GM10248 (cell line): ENCODE results near the gene CCR3.
"Not testable (repeated sequence)": the region's sequence is repeated elsewhere in the genome, so short reads cannot be mapped to it uniquely, and the experiment has no call there.

Source experiments
- CTCF ChIA-PET: fragments of 300-600 bp; sonication (Branson Sonifier 250); formaldehyde crosslinking; extraction: SDS; loops from one replicate; lab custom pipeline; 2021; ENCODE audit warnings: antibody characterized with exemption; lab: Yijun Ruan, JAX
- POLR2A ChIA-PET: fragments of 350-650 bp; sonication (Branson Sonifier 250); formaldehyde crosslinking; extraction: SDS; loops from one replicate; lab custom pipeline; 2020; ENCODE audit warnings: antibody characterized with exemption; lab: Yijun Ruan, JAX
- DNase-seq: peaks from one replicate; pipeline ENCODE4 v3.0.0; 2012; ENCODE audit errors: extremely low spot score
- TF ChIP-seq, protein P1 (sequence below): IDR thresholded peaks from 2 replicates; pipeline ENCODE4 v1.5.1; 2012; ENCODE audit warnings: mild to moderate bottlenecking, low read depth; ENCODE audit errors: extremely low read depth, missing control alignments, control extremely low read depth

The CCR3 gene

GRCh38 chr3:46200790-46201189 lies 41.5 kb upstream of the CCR3 start:
- ChIA-PET CTCF (interaction anchor here (1.9 kb wide), 1 partner anchor 9 kb away, joined by 4 read pairs; no protein-coding TSS in a partner anchor), POLR2A (no interaction called here)
- DNase-seq, result no peak
- TF ChIP-seq, protein P1, sequence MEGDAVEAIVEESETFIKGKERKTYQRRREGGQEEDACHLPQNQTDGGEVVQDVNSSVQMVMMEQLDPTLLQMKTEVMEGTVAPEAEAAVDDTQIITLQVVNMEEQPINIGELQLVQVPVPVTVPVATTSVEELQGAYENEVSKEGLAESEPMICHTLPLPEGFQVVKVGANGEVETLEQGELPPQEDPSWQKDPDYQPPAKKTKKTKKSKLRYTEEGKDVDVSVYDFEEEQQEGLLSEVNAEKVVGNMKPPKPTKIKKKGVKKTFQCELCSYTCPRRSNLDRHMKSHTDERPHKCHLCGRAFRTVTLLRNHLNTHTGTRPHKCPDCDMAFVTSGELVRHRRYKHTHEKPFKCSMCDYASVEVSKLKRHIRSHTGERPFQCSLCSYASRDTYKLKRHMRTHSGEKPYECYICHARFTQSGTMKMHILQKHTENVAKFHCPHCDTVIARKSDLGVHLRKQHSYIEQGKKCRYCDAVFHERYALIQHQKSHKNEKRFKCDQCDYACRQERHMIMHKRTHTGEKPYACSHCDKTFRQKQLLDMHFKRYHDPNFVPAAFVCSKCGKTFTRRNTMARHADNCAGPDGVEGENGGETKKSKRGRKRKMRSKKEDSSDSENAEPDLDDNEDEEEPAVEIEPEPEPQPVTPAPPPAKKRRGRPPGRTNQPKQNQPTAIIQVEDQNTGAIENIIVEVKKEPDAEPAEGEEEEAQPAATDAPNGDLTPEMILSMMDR, result no peak

GRCh38 chr3:46202535-46202934 lies 39.7 kb upstream of the CCR3 start:
- DNase-seq, result no peak
- POLR2A ChIA-PET, result no interaction called here
- CTCF ChIA-PET, result interaction anchor here (0.5 kb wide), 1 partner anchor 22 kb away, joined by 3 read pairs; no protein-coding TSS in a partner anchor
- TF ChIP-seq, protein P1, result no peak

DNA sequence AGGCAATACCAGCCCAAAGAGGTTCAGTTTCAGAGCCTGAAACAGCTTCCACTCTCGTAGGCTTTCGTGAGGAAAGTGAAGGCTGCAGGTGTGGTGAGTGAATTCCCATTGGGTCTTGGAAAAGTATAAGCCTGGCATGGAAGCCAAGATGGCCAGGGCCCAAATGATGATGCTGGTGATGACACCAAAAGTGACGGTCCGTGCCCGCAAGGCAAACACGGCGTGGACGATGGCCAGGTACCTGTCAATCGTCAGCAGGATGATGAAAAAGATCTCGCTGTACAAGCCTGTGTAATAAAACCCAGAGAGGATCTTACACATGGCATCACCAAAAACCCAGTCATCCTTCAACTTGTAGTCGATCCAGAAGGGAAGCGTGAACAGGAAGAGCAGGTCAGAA lies 38.6 kb upstream of the CCR3 start:
- POLR2A ChIA-PET, result no interaction called here
- CTCF ChIA-PET, result no interaction called here
- DNase-seq, result no peak
- TF ChIP-seq, protein P1, result no peak

DNA sequence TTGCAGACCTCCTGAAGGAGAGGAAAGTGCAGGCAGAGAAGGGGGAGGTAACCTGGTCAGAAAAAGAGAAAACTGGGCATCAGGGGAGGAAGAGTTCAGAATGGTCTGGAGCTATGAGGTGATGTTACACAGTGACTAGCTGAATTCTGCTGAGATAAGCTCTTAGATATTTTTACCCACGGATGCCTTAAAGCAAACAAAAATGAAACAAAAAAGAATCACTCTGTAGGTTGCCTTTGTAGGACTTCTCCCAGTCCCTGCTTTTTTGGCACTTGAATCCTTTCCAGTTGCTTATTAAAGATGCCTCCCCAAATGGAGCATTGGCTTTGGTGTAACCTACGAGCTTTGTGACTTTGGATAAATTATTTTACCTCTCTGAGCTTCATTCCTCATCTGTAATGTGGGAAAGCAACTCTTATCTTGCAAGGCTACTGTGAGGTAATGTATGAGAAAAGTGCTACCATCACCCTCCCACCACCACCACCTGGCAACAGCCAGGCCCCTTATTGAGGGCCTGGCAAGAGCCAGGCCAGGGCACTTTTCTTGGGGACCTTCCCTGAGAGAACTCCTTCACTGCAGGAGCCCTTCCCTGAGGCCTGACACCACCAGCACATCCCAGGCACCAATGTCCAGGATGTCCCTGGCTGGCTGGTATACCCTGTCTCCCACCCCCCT lies 36.8 kb upstream of the CCR3 start:
- CTCF ChIA-PET, result interaction anchor here (1.0 to 3.8 kb wide), 3 partner anchors 9 to 18 kb away, joined by 3 to 12 read pairs (median 10); no protein-coding TSS in a partner anchor
- no peak for DNase-seq
- TF ChIP-seq, protein P1, result no peak
- POLR2A ChIA-PET, result no interaction called here

GRCh38 chr3:46206282-46207015 lies 35.8 kb upstream of the CCR3 start:
- TF ChIP-seq, protein P1, result no peak
- no peak for DNase-seq
- ChIA-PET CTCF (interaction anchor here (1.5 to 3.8 kb wide), 10 partner anchors 8 to 164 kb away, joined by 4 to 12 read pairs (median 8); partner anchors contain the start of gene CCR5), POLR2A (no interaction called here)

- POLR2A ChIA-PET, DNase-seq: not testable (repeated sequence)
- CTCF ChIA-PET, result interaction anchor here (1.0 to 3.8 kb wide), 24 partner anchors 9 to 201 kb away, joined by 3 to 12 read pairs (median 5); partner anchors contain the start of gene CCR5
Observed at GRCh38 chr3:46207514-46207913, 34.7 kb upstream of the CCR3 start.

DNA sequence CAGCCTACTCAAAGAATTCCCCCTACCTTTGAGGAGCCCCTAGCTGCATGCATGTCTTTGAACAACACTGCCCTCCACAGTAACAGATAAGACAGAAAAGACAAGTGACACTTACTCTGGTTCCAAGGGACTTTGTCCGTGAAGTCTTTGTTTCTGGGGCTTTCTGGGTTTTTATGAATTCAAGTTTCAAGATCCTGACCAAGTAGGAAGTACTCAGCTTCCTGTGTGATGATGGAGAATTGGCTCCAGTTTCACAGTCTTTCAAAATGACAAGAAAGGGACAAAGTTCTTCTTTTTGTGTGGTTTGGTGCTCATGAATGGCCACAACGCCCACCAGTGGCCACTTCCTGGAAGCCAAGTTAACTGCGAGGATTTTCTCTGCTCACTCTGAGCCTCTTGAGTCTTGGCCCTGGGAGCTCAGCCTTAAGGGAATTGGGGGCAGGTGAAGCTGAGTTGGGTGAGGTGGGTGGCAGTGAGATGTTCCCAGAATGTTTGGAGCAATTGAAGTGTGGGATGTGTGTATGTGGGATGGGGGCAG lies 34.0 kb upstream of the CCR3 start, which contains the start of gene CCR1:
CCR1 (minus strand) TSS at position 147 of the 538 bp plus-strand sequence. CDS start 4,000 bp downstream, outside the sequence.
- ChIA-PET POLR2A (no interaction called here), CTCF (interaction anchor here (1.0 to 3.8 kb wide), 30 partner anchors 8 to 200 kb away, joined by 3 to 12 read pairs (median 4); partner anchors contain the start of gene CCR5)
- DNase-seq, result peak; percentile 67
- TF ChIP-seq, protein P1, result peak; percentile 63
